HL-60 (cell line): ENCODE measurements around the gene RTKN.

Experiments
- GABPA ChIP-seq: IDR thresholded peaks from 2 replicates; pipeline ENCODE4 v1.6.1; 2012; ENCODE audit warnings: low read depth
- POLR2AphosphoS5 ChIP-seq: IDR thresholded peaks from 2 replicates; pipeline ENCODE4 v1.6.1; 2012; ENCODE audit warnings: low read depth
- SPI1 ChIP-seq: IDR thresholded peaks from 2 replicates; pipeline ENCODE4 v1.6.1; 2012; ENCODE audit warnings: low read depth, mild to moderate bottlenecking, borderline replicate concordance
- TF ChIP-seq, protein P1 (sequence below): IDR thresholded peaks from one replicate; pipeline ENCODE4 v1.5.1; 2011; ENCODE audit warnings: low read length, control low read depth, inconsistent platforms; ENCODE audit not compliant: insufficient read depth

DNA sequence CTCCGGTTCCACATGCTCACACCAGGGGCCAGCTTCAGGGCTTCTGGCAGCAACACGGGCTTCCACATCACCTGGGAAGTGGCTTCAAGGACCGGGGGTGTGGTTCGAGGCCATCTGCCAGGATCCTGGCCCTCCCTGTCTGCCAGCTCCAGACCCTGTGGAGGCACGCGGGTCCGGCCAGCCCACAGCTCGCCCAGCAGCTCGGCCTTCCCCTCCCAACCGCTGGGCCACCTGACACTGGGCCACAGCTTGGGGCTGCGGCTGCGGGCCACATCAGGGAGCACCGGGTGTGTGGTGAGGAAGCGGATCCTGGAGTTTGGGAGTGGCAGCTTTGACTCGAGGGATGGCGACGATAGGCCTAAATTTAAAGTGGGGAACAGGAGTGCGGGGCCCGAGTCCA is 27.3 kb downstream of the RTKN start:
- TF ChIP-seq, protein P1, sequence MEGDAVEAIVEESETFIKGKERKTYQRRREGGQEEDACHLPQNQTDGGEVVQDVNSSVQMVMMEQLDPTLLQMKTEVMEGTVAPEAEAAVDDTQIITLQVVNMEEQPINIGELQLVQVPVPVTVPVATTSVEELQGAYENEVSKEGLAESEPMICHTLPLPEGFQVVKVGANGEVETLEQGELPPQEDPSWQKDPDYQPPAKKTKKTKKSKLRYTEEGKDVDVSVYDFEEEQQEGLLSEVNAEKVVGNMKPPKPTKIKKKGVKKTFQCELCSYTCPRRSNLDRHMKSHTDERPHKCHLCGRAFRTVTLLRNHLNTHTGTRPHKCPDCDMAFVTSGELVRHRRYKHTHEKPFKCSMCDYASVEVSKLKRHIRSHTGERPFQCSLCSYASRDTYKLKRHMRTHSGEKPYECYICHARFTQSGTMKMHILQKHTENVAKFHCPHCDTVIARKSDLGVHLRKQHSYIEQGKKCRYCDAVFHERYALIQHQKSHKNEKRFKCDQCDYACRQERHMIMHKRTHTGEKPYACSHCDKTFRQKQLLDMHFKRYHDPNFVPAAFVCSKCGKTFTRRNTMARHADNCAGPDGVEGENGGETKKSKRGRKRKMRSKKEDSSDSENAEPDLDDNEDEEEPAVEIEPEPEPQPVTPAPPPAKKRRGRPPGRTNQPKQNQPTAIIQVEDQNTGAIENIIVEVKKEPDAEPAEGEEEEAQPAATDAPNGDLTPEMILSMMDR, result no peak
- TF ChIP-seq GABPA (no peak), POLR2AphosphoS5 (no peak), SPI1 (no peak)
